Keratinocyte (primary cell): ENCODE results near the gene ATP5MC2.

Experiments used
- CTCF ChIP-seq, 3 experiments: IDR thresholded peaks in 1 of 3; conservative IDR thresholded peaks in 1 of 3; optimal IDR thresholded peaks in 1 of 3; 2 replicates in 2 of 3; 3 replicates in 1 of 3; pipeline versions ENCODE3 to v1.5.1; 2011; ENCODE audit warnings: low read length in 3 of 3, mild to moderate bottlenecking in 3 of 3, moderate library complexity in 2 of 3, control low read depth in 1 of 3, inconsistent platforms in 1 of 3; ENCODE audit not compliant: insufficient read depth in 2 of 3; ENCODE audit errors: extremely low read depth in 1 of 3
- EZH2 ChIP-seq: IDR thresholded peaks from one replicate; pipeline ENCODE4 v1.6.1; 2012; ENCODE audit warnings: inconsistent platforms, mild to moderate bottlenecking, low read length, moderate library complexity

GRCh38 chr12:53624458-53624857 is 51.4 kb downstream of the ATP5MC2 start:
- TF ChIP-seq CTCF (optimal IDR thresholded peaks at IDR 0.05 in 1 of 3, IDR thresholded peaks at IDR 0.05 in 1 of 3, conservative IDR thresholded peaks at IDR 0.05 in 1 of 3; ENCODE audit: extremely low read depth in 1 of 3, insufficient read depth in 2 of 3, low read length in 3 of 3) = no peak
- TF ChIP-seq EZH2 = no peak
